C4-2B (cell line): ENCODE data around the gene CSNK1A1L.

ENCODE experiments used
- CTCF ChIP-seq: fragments of 450-650 bp; conservative IDR thresholded peaks from 2 replicates; pipeline ENCODE4 v1.5.1; 2017; ENCODE audit warnings: mild to moderate bottlenecking
- ZFX ChIP-seq: fragments of 450-650 bp; IDR thresholded peaks from 2 replicates; pipeline ENCODE4 v1.6.1; 2017

- TF ChIP-seq CTCF (no peak), ZFX (no peak)
These were observed 43.0 kb upstream of the CSNK1A1L start for GRCh38 chr13:37148501-37148900.
